Measurements from ENCODE around the gene C5. TPM values are rescaled to one million over a fixed set of nuclear protein-coding genes. Genes with fewer than 3 reads are reported as not detected.

C5 gene
- total and polyA plus RNA-seq, 8 donors, result 5.2 to 29.9 (median 14.6) TPM

DNA sequence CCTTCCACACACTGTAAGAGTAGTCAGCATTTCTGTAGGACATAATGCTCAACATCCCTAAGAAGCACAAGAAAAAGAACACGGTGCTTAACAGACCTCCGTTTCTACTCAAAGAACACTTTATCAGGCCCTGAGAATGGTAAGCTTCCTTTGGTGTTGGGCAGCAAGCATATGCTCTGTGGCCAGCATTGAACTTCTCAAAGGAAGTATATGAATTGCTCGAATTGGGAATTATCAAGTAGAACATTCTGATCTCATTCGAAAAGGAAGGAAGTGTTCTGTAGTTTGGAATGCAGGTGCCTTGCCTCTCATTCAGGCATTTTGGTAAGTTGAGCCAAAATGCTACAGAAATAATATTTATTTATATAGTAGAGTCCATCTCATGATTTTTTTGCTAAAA lies 61.0 kb downstream of the C5 start:
- H3K4me3 ChIP-seq, result no peak overlapping the region
- WGBS, 2 donors, result 86 to 93% methylated on average over 4 of the region's 4 CpGs
- no peak for DNase-seq
- no peak for ATAC-seq
- no peaks in the 10 kb centered on the region for H3K9me3 ChIP-seq
- no peaks in the 10 kb centered on the region for H3K4me1 ChIP-seq
- no peak for FAIRE-seq
- TF ChIP-seq, protein P1, sequence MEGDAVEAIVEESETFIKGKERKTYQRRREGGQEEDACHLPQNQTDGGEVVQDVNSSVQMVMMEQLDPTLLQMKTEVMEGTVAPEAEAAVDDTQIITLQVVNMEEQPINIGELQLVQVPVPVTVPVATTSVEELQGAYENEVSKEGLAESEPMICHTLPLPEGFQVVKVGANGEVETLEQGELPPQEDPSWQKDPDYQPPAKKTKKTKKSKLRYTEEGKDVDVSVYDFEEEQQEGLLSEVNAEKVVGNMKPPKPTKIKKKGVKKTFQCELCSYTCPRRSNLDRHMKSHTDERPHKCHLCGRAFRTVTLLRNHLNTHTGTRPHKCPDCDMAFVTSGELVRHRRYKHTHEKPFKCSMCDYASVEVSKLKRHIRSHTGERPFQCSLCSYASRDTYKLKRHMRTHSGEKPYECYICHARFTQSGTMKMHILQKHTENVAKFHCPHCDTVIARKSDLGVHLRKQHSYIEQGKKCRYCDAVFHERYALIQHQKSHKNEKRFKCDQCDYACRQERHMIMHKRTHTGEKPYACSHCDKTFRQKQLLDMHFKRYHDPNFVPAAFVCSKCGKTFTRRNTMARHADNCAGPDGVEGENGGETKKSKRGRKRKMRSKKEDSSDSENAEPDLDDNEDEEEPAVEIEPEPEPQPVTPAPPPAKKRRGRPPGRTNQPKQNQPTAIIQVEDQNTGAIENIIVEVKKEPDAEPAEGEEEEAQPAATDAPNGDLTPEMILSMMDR (IDR thresholded peaks at IDR 0.05), result no peak
- no peak overlapping the region for H3K27ac ChIP-seq
- no peaks in the 10 kb centered on the region for H3K27me3 ChIP-seq
- intact Hi-C loops (cut with DNase I), result loop anchor here in 1 of 3 donors (10.0 kb wide), 1 partner anchor 66 kb away; the partner anchor contains the start of gene C5
- H3K36me3 ChIP-seq, result peaks cover 0 to 5% (median 0%) of the 10 kb centered on the region in 3 donors

DNA sequence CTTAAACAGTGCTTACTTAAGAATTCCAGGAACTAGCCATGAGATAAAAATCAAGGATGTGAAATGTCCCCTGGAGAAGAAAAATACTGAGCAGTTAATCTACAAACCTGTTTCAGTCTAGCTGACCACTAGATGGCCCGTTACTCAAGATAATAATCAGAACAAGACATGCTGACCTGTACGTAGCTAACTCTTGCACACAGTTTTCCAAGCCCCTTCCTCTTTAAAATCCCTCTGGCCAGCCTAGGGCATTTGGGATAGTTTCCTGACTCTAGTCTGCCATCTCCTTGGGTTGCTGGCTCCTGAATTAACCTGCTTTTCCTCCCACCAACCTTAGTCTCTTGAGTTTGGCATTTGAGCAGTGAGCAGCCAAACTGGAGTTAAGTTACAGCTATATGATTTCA lies 64.3 kb downstream of the C5 start:
- no peaks in the 10 kb centered on the region for H3K27me3 ChIP-seq
- H3K27ac ChIP-seq, result no peak overlapping the region
- WGBS, 2 donors, result 15 to 19% methylated on average over 2 of the region's 2 CpGs
- no peaks in the 10 kb centered on the region for H3K9me3 ChIP-seq
- H3K4me3 ChIP-seq, result no peak overlapping the region
- ATAC-seq (peak; percentile 40 to 80 (median 68)), DNase-seq (no peak), FAIRE-seq (no peak)
- H3K36me3 ChIP-seq, result peaks cover 0 to 5% (median 0%) of the 10 kb centered on the region in 3 donors
- TF ChIP-seq, protein P1 (IDR thresholded peaks at IDR 0.05), result peak in 3 of 4 donors; percentile 13 to 35 (median 13)
- no peaks in the 10 kb centered on the region for H3K4me1 ChIP-seq
- intact Hi-C loops (cut with DNase I), result loop anchor here in 1 of 3 donors (10.0 kb wide), 1 partner anchor 69 kb away; the partner anchor contains the start of gene C5

DNA sequence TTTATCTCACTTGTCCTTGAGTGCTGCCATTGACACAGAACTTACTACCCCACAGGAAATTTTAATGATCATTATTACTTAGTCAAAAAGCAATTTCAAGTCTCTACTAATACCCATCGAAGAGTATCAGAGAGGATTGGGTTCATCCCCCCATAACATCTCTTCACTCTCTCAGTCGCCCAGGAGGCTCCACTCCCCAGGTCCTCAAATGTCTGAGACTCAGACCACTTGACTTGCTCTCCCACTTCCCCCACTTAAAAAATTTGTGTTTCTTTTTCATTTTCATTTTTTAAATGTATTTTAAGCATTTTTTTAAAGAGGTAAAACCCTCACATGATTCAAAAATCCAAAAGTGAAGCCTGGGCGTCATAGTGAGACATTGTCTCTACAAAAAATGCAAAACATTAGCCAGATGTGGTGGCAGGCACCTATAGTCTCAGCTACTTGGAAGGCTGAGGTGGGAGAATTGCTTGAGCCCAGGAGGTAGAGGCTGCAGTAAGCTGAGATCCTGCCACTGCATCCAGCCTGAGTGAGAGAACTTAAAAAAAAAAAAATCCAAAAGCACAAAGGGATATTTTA lies 66.7 kb downstream of the C5 start:
- ATAC-seq (no peak), DNase-seq (no peak)

GRCh38 chr9:120982836-120983235 lies 67.2 kb downstream of the C5 start:
- H3K27ac ChIP-seq, result no peak overlapping the region
- no peak for DNase-seq
- 48 to 55% methylated on average over 3 of the region's 3 CpGs for WGBS, 2 donors
- FAIRE-seq, result no peak
- ATAC-seq, result no peak
- intact Hi-C loops (cut with DNase I), result loop anchor here in 1 of 3 donors (10.0 kb wide), 1 partner anchor 72 kb away; the partner anchor contains the start of gene C5
- no peaks in the 10 kb centered on the region for H3K9me3 ChIP-seq
- TF ChIP-seq, protein P1 (IDR thresholded peaks at IDR 0.05), result no peak
- H3K4me1 ChIP-seq, result no peaks in the 10 kb centered on the region
- no peak overlapping the region for H3K4me3 ChIP-seq
- H3K36me3 ChIP-seq, result no peaks in the 10 kb centered on the region
- H3K27me3 ChIP-seq, result no peaks in the 10 kb centered on the region

More for the DNA sequence above, 66.7 kb downstream of the C5 start:
- Histone ChIP-seq H3K36me3 (peaks cover 0 to 1% (median 0%) of the 10 kb centered on the region in 3 donors), H3K4me1 (no peaks in the 10 kb centered on the region), H3K27me3 (no peaks in the 10 kb centered on the region), H3K4me3 (no peak overlapping the region), H3K27ac (no peak overlapping the region), H3K9me3 (no peaks in the 10 kb centered on the region)
- TF ChIP-seq, protein P1 (IDR thresholded peaks at IDR 0.05), result no peak
- 78 to 79% methylated on average over 3 of the region's 3 CpGs for WGBS, 2 donors
- no peak for FAIRE-seq
- intact Hi-C loops (cut with DNase I), result loop anchor here in 1 of 3 donors (10.0 kb wide), 1 partner anchor 71 kb away; the partner anchor contains the start of gene C5

GRCh38 chr9:120980951-120981350 lies 69.1 kb downstream of the C5 start:
- TF ChIP-seq, protein P1 (IDR thresholded peaks at IDR 0.05), result no peak
- H3K4me3 ChIP-seq, result no peak overlapping the region
- ATAC-seq, result no peak
- H3K27me3 ChIP-seq, result no peaks in the 10 kb centered on the region
- H3K9me3 ChIP-seq, result no peaks in the 10 kb centered on the region
- intact Hi-C loops (cut with DNase I), result loop anchor here in 1 of 3 donors (10.0 kb wide), 1 partner anchor 74 kb away; the partner anchor contains the start of gene C5
- no peaks in the 10 kb centered on the region for H3K4me1 ChIP-seq
- 90 to 97% methylated on average over 3 of the region's 3 CpGs for WGBS, 2 donors
- DNase-seq, result no peak
- no peak overlapping the region for H3K27ac ChIP-seq
- FAIRE-seq, result no peak
- H3K36me3 ChIP-seq, result no peaks in the 10 kb centered on the region
